GM23248 (cell line): ENCODE results near the gene POLN. TPM values are rescaled to one million over a fixed set of nuclear protein-coding genes. Genes with fewer than 3 reads are reported as not detected.

ENCODE experiments used
- DNase-seq: peaks from one replicate; pipeline ENCODE4 v3.0.0-alpha.2; 2015
- H2AFZ ChIP-seq: fragments of 200-600 bp; sonication (generic); 2 replicates; pipeline ENCODE4 v1.6.1; 2016; ENCODE audit warnings: antibody characterized with exemption
- H3F3A ChIP-seq: fragments of 200-600 bp; sonication (generic); 2 replicates; pipeline ENCODE4 v1.6.1; 2016; ENCODE audit warnings: mild to moderate bottlenecking, antibody characterized with exemption, mixed run types; ENCODE audit not compliant: insufficient read depth
- H3K27ac ChIP-seq: fragments of 200-600 bp; sonication (generic); 2 replicates; pipeline ENCODE4 v1.5.1; 2016; ENCODE audit warnings: mild to moderate bottlenecking
- H3K27me3 ChIP-seq: fragments of 200-600 bp; sonication (generic); replicated peaks from 2 replicates; pipeline ENCODE4 v1.6.1; 2016; ENCODE audit warnings: mild to moderate bottlenecking; ENCODE audit not compliant: insufficient read depth
- H3K36me3 ChIP-seq: fragments of 200-600 bp; sonication (generic); 2 replicates; pipeline ENCODE4 v1.6.1; 2016; ENCODE audit warnings: low read depth, mild to moderate bottlenecking
- H3K4me1 ChIP-seq: fragments of 200-600 bp; sonication (generic); 2 replicates; pipeline ENCODE4 v1.6.1; 2016; ENCODE audit warnings: mild to moderate bottlenecking; ENCODE audit not compliant: insufficient read depth
- H3K4me2 ChIP-seq: fragments of 200-600 bp; sonication (generic); one replicate; pipeline ENCODE4 v1.6.1; 2016; ENCODE audit warnings: mild to moderate bottlenecking; ENCODE audit not compliant: unreplicated experiment
- H3K4me3 ChIP-seq: fragments of 200-600 bp; sonication (generic); 2 replicates; pipeline ENCODE4 v1.5.1; 2016; ENCODE audit warnings: mild to moderate bottlenecking
- H3K79me2 ChIP-seq: fragments of 200-600 bp; sonication (generic); 2 replicates; pipeline ENCODE4 v1.6.1; 2016; ENCODE audit warnings: mild to moderate bottlenecking; ENCODE audit not compliant: insufficient read depth
- H3K9ac ChIP-seq: fragments of 200-600 bp; sonication (generic); 2 replicates; pipeline ENCODE4 v1.6.1; 2016; ENCODE audit warnings: mild to moderate bottlenecking
- H3K9me2 ChIP-seq: fragments of 200-600 bp; sonication (generic); 2 replicates; pipeline ENCODE4 v1.6.1; 2016; ENCODE audit warnings: mixed run types, mild to moderate bottlenecking, moderate library complexity; ENCODE audit not compliant: insufficient read depth
- H3K9me3 ChIP-seq: fragments of 200-600 bp; sonication (generic); one replicate; pipeline ENCODE4 v1.6.1; 2017; ENCODE audit warnings: low read depth
- H4K20me1 ChIP-seq: fragments of 200-600 bp; sonication (generic); 2 replicates; pipeline ENCODE4 v1.6.0; 2016; ENCODE audit not compliant: insufficient read depth
- EZH2 ChIP-seq: fragments of 200-600 bp; sonication (generic); IDR thresholded peaks from 2 replicates; pipeline ENCODE4 v1.6.1; 2018; ENCODE audit warnings: antibody characterized with exemption, mild to moderate bottlenecking; ENCODE audit not compliant: insufficient read depth, poor library complexity, severe bottlenecking
- EZH2phosphoT487 ChIP-seq: fragments of 200-600 bp; sonication (generic); IDR thresholded peaks from 2 replicates; pipeline ENCODE4 v1.6.1; 2018; ENCODE audit warnings: antibody characterized with exemption, moderate library complexity, mild to moderate bottlenecking, low read depth; ENCODE audit not compliant: insufficient read depth
- WGBS, 2 experiments: methylation state at CpG; one replicate each; pipeline ENCODE4 v1.1.6; 2015 to 2017; ENCODE audit warnings: low lambda C conversion rate in 2 of 2, low coverage in 1 of 2; ENCODE audit errors: missing lambda C conversion rate in 2 of 2; 5-methylcytosine and 5-hydroxymethylcytosine counted together
- in situ Hi-C: fragments of 300-500 bp; cut with MboI; formaldehyde crosslinking; loops from 2 replicates; pipeline ENCODE4 v1.15.0; 2020
- polyA plus RNA-seq: library from polyadenylated mRNA; unstranded; fragments of >200 nt; fragmentation: Nextera tagmentation; extraction: Ambion mirVana; gene quantifications from 2 replicates; pipeline ENCODE4 v1.2.1, GENCODE V29; 2016
- total RNA-seq: library from RNA; depleted of rRNA; stranded (reverse); fragments of >200 nt; shearing (Covaris generic); gene quantifications from 2 replicates; pipeline ENCODE4 v1.2.3, GENCODE V29; 2014

POLN gene
- total and polyA plus RNA-seq, 2 experiments from 2014 or later: 1.6 to 3.9 TPM

- Histone ChIP-seq H3K27ac (peak overlapping the region; percentile 57), H3K79me2 (no peaks in the 10 kb centered on the region), H3K9ac (peak overlapping the region; percentile 12; the same call in 1 of the 2 replicates), H3F3A (no peaks in the 10 kb centered on the region), H3K4me1 (peaks cover 8% of the 10 kb centered on the region), H3K9me2 (no peaks in the 10 kb centered on the region), H3K27me3 (no peaks in the 10 kb centered on the region), H3K4me3 (no peak overlapping the region), H3K4me2 (no peak overlapping the region), H3K9me3 (no peaks in the 10 kb centered on the region), H3K36me3 (no peaks in the 10 kb centered on the region), H4K20me1 (no peaks in the 10 kb centered on the region), H2AFZ (no peak overlapping the region)
- in situ Hi-C loops: no loop called here
- TF ChIP-seq EZH2phosphoT487: no peak
- TF ChIP-seq EZH2: no peak
- DNase-seq: no peak
- 69 to 70% methylated on average over 24 to 27 of the region's 27 CpGs for WGBS, 2 experiments
These were observed 43.9 kb upstream of the POLN start for GRCh38 chr4:2285613-2286381.

GRCh38 chr4:2284934-2285612 is 43.2 kb upstream of the POLN start:
- WGBS, 2 experiments: 66 to 67% methylated on average over 15 of the region's 15 CpGs
- in situ Hi-C loops: no loop called here

GRCh38 chr4:2284161-2284933 is 42.4 kb upstream of the POLN start:
- in situ Hi-C loops: no loop called here
- no peak for DNase-seq
- peaks cover 8% of the 10 kb centered on the region for H3K4me1 ChIP-seq
- no peak for TF ChIP-seq EZH2phosphoT487
- no peak for TF ChIP-seq EZH2
- no peak overlapping the region for H3K4me2 ChIP-seq
- H3K27me3 ChIP-seq: no peaks in the 10 kb centered on the region
- H3K9me2 ChIP-seq: no peaks in the 10 kb centered on the region
- no peaks in the 10 kb centered on the region for H3K79me2 ChIP-seq
- no peak overlapping the region for H2AFZ ChIP-seq
- no peaks in the 10 kb centered on the region for H3F3A ChIP-seq
- H3K36me3 ChIP-seq: no peaks in the 10 kb centered on the region
- H3K4me3 ChIP-seq: no peak overlapping the region
- H4K20me1 ChIP-seq: no peaks in the 10 kb centered on the region
- H3K9ac ChIP-seq: no peak overlapping the region
- H3K27ac ChIP-seq: no peak overlapping the region
- H3K9me3 ChIP-seq: no peaks in the 10 kb centered on the region
- WGBS, 2 experiments: 94 to 95% methylated on average over 23 of the region's 23 CpGs

More at GRCh38 chr4:2284934-2285612, 43.2 kb upstream of the POLN start:
- no peak overlapping the region for H2AFZ ChIP-seq
- H3K4me3 ChIP-seq: no peak overlapping the region
- H3K9me3 ChIP-seq: no peaks in the 10 kb centered on the region
- H3K27ac ChIP-seq: peak overlapping the region; percentile 57
- H4K20me1 ChIP-seq: no peaks in the 10 kb centered on the region
- no peaks in the 10 kb centered on the region for H3K9me2 ChIP-seq
- H3K4me2 ChIP-seq: no peak overlapping the region
- no peaks in the 10 kb centered on the region for H3K27me3 ChIP-seq
- H3K79me2 ChIP-seq: no peaks in the 10 kb centered on the region
- H3F3A ChIP-seq: no peaks in the 10 kb centered on the region
- peak overlapping the region; percentile 12; the same call in 1 of the 2 replicates for H3K9ac ChIP-seq
- no peak for TF ChIP-seq EZH2phosphoT487
- TF ChIP-seq EZH2: no peak
- no peaks in the 10 kb centered on the region for H3K36me3 ChIP-seq
- peak; percentile 79 for DNase-seq
- peaks cover 8% of the 10 kb centered on the region for H3K4me1 ChIP-seq

GRCh38 chr4:2283199-2283711 is 41.3 kb upstream of the POLN start:
- Histone ChIP-seq H3K9me3 (no peaks in the 10 kb centered on the region), H3K9ac (no peak overlapping the region), H4K20me1 (no peaks in the 10 kb centered on the region), H3K27ac (no peak overlapping the region), H3K4me2 (no peak overlapping the region), H3K4me3 (no peak overlapping the region), H3K4me1 (peaks cover 8% of the 10 kb centered on the region), H3K79me2 (no peaks in the 10 kb centered on the region), H3F3A (no peaks in the 10 kb centered on the region), H3K36me3 (no peaks in the 10 kb centered on the region), H3K27me3 (no peaks in the 10 kb centered on the region), H2AFZ (no peak overlapping the region), H3K9me2 (no peaks in the 10 kb centered on the region)
- TF ChIP-seq EZH2phosphoT487: no peak
- no peak for TF ChIP-seq EZH2
- WGBS, 2 experiments: 84 to 89% methylated on average over 2 to 3 of the region's 3 CpGs
- in situ Hi-C loops: no loop called here
- DNase-seq: no peak
